HL-60 (cell line): ENCODE measurements around the gene FAM184A.
A peak's percentile ranks its signal among the peaks of the same experiment; 100 is the strongest.

Source experiments
- DNase-seq, 2 experiments: peaks; one replicate each; pipeline ENCODE4 v3.0.0-alpha.2; 2010 to 2020; ENCODE audit warnings: low read depth in 1 of 2, low spot score in 1 of 2
- H3K27ac ChIP-seq: fragments of 250-450 bp; sonication (Bioruptor Pico); replicated peaks from 2 replicates; pipeline ENCODE4 v1.5.1; 2020; ENCODE audit warnings: mild to moderate bottlenecking, moderate library complexity
- H3K27me3 ChIP-seq: fragments of 250-450 bp; sonication (Bioruptor Pico); 2 replicates; pipeline ENCODE4 v1.5.1; 2021; ENCODE audit warnings: mild to moderate bottlenecking, moderate library complexity; ENCODE audit not compliant: insufficient read depth, poor library complexity, severe bottlenecking
- H3K4me3 ChIP-seq: replicated peaks from 2 replicates; pipeline ENCODE4 v1.5.1; 2011; ENCODE audit warnings: mild to moderate bottlenecking, control low read depth, low read length; ENCODE audit not compliant: insufficient read depth
- GABPA ChIP-seq: IDR thresholded peaks from 2 replicates; pipeline ENCODE4 v1.6.1; 2012; ENCODE audit warnings: low read depth
- POLR2AphosphoS5 ChIP-seq: IDR thresholded peaks from 2 replicates; pipeline ENCODE4 v1.6.1; 2012; ENCODE audit warnings: low read depth
- SPI1 ChIP-seq: IDR thresholded peaks from 2 replicates; pipeline ENCODE4 v1.6.1; 2012; ENCODE audit warnings: low read depth, mild to moderate bottlenecking, borderline replicate concordance
- TF ChIP-seq, protein P1 (sequence below): IDR thresholded peaks from one replicate; pipeline ENCODE4 v1.5.1; 2011; ENCODE audit warnings: low read length, control low read depth, inconsistent platforms; ENCODE audit not compliant: insufficient read depth
- TF ChIP-seq, protein P2 (sequence below): IDR thresholded peaks from 2 replicates; pipeline ENCODE4 v1.6.1; 2012; ENCODE audit warnings: low read depth; ENCODE audit not compliant: insufficient replicate concordance

The FAM184A gene

DNA sequence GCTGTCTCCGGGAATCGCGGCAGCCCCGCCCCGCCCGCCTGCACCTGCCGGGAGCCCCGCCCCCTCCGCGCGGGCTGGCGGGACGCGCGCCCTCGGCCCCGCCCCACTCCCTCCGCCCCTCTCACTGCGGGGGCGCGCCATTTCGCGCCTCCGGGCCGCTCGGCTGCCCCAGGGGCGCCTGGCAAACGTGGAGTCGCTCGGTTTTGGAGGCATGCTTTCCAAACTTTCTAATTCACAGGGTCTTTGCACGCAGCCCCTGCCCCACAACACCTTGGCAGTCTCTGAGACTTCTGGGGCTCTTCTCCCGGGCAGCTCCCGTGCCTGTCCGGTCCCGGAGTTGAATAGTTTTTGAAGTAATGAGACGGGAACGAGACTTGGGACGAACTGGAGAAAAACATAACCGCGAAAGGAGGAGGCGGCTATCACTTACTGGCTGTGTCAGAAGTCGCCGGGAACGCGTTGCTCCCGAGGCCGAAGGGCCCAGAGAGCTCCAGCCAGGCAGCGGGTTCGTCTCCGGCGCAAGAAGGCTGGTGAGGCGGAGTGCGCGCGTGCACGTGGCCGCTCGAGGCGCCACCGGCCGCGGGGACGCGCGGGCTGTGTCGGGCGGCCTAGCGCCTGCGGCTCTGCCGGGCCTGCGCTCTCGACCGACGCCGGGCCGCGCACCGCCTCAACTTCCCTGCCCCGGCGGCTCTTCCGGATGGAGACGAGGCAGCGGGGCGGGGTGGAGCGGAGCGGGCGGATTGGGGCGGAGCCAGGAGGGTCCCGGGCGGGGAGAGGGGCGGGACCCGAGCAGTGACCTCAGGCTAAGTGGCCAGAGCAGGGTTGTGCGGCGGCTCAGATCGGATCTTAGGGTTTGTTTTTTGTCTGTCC lies 143.8 kb downstream of the FAM184A start, which contains the start of gene MCM9:
Gene MCM9 (minus strand): TSS at position 699 of the 870 bp plus-strand sequence. CDS start 3,436 bp downstream, outside the sequence.
- Histone ChIP-seq H3K27me3 (no peaks in the 10 kb centered on the region), H3K27ac (peak within 1 kb of the TSS; percentile 97)
- peak; percentile 24; the same call in 1 of the 2 replicates for TF ChIP-seq GABPA
- TF ChIP-seq, protein P1, sequence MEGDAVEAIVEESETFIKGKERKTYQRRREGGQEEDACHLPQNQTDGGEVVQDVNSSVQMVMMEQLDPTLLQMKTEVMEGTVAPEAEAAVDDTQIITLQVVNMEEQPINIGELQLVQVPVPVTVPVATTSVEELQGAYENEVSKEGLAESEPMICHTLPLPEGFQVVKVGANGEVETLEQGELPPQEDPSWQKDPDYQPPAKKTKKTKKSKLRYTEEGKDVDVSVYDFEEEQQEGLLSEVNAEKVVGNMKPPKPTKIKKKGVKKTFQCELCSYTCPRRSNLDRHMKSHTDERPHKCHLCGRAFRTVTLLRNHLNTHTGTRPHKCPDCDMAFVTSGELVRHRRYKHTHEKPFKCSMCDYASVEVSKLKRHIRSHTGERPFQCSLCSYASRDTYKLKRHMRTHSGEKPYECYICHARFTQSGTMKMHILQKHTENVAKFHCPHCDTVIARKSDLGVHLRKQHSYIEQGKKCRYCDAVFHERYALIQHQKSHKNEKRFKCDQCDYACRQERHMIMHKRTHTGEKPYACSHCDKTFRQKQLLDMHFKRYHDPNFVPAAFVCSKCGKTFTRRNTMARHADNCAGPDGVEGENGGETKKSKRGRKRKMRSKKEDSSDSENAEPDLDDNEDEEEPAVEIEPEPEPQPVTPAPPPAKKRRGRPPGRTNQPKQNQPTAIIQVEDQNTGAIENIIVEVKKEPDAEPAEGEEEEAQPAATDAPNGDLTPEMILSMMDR, result no peak
- TF ChIP-seq POLR2AphosphoS5, result peak; percentile 73

DNA sequence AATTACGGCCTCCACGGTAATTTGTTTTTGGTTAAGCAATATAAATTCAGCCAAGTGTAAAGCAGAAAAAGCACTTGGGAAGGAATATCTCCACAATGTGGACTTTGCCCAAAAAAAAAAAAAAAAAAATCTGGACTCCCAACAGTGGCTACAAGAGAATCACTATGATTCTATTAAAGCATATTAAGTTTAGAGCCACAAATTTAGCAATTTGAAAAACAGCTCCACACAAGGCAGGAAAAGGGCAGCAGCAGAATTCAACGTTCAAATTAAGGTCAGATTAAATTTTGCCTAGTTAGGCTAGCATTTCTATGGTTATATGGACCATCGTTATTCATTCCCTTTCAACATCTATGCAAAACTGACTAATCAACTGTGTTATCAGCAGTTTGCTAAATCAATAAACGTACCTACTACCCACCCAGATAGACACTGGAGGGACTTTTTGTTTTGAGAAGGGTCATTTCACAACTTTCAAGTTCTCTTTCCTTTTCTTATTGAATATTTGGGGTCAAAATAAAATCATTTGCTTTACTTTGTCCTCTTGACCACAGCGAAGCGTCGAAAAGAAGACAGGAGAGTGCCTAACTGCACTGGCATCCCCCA lies 144.5 kb downstream of the FAM184A start:
- no peak for DNase-seq
- Histone ChIP-seq H3K27me3 (no peaks in the 10 kb centered on the region), H3K4me3 (peak overlapping the region; percentile 59), H3K27ac (no peak overlapping the region; the same call in 1 of the 2 replicates)
- TF ChIP-seq, protein P2, sequence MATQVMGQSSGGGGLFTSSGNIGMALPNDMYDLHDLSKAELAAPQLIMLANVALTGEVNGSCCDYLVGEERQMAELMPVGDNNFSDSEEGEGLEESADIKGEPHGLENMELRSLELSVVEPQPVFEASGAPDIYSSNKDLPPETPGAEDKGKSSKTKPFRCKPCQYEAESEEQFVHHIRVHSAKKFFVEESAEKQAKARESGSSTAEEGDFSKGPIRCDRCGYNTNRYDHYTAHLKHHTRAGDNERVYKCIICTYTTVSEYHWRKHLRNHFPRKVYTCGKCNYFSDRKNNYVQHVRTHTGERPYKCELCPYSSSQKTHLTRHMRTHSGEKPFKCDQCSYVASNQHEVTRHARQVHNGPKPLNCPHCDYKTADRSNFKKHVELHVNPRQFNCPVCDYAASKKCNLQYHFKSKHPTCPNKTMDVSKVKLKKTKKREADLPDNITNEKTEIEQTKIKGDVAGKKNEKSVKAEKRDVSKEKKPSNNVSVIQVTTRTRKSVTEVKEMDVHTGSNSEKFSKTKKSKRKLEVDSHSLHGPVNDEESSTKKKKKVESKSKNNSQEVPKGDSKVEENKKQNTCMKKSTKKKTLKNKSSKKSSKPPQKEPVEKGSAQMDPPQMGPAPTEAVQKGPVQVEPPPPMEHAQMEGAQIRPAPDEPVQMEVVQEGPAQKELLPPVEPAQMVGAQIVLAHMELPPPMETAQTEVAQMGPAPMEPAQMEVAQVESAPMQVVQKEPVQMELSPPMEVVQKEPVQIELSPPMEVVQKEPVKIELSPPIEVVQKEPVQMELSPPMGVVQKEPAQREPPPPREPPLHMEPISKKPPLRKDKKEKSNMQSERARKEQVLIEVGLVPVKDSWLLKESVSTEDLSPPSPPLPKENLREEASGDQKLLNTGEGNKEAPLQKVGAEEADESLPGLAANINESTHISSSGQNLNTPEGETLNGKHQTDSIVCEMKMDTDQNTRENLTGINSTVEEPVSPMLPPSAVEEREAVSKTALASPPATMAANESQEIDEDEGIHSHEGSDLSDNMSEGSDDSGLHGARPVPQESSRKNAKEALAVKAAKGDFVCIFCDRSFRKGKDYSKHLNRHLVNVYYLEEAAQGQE, result no peak
- TF ChIP-seq, protein P1, result no peak
- TF ChIP-seq POLR2AphosphoS5, result no peak

More for the DNA sequence above, 143.8 kb downstream of the FAM184A start, which contains the start of gene MCM9:
- peak within 1 kb of the TSS; percentile 59 for H3K4me3 ChIP-seq
- DNase-seq, result peak; percentile 62 to 88

DNA sequence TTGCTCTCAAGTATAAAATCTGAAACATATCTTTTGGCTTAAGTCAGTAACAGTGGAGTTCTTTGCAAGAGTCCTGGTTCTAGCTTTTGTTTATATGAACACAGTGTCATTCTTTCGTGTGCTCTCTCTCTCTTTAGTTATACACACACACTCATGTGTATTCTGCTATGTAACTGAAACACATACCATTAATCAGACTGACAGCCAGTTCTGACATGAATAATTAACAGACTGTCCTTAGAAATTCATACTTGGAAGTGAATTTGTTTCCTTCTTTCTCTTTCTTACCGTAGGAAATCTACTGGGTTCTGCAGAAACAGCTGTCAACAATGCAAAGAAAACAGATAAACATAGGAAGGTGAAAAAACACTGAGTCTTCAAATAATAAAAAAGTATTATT lies 146.0 kb downstream of the FAM184A start:
- no peak overlapping the region for H3K27ac ChIP-seq
- no peak for DNase-seq
- H3K4me3 ChIP-seq, result no peak overlapping the region
- no peak for TF ChIP-seq POLR2AphosphoS5
- TF ChIP-seq, protein P1, result no peak
- no peak for TF ChIP-seq GABPA
- TF ChIP-seq SPI1, result no peak
- TF ChIP-seq, protein P2, result no peak
- H3K27me3 ChIP-seq, result no peaks in the 10 kb centered on the region
